Adrenal gland (tissue), 5 donors: ENCODE results near the gene C5orf15.

Experiments used
- CTCF ChIP-seq, 6 experiments: fragments of 450-650 bp in 4 of 6; fragments of 200-600 bp in 2 of 6; sonication (generic) in 1 of 6; IDR thresholded peaks; 1 replicate in 5 of 6; 2 replicates in 1 of 6; pipeline versions ENCODE4 v1.5.1 to v1.8.0; 2016 to 2021; ENCODE audit warnings: antibody characterized with exemption in 6 of 6, mild to moderate bottlenecking in 2 of 6, moderate library complexity in 1 of 6
- POLR2A ChIP-seq, 2 donors: fragments of 450-650 bp; IDR thresholded peaks; one replicate each; pipeline ENCODE4 v1.6.1; 2017; ENCODE audit warnings: antibody characterized with exemption in 2 of 2, mild to moderate bottlenecking in 2 of 2, moderate library complexity in 1 of 2
- donor health status: DM: no; HTN: no; CAD: no.

GRCh38 chr5:133998807-133999206 is 30.4 kb upstream of the C5orf15 start:
- TF ChIP-seq CTCF (IDR thresholded peaks at IDR 0.05) (no peak), POLR2A (IDR thresholded peaks at IDR 0.05) (no peak)
